IPS-11a (cell line): ENCODE results near the gene ITCH.
"Not testable (repeated sequence)": the region's sequence is repeated elsewhere in the genome, so short reads cannot be mapped to it uniquely, and the experiment has no call there.

Experiments
- H3K4me3 ChIP-seq: one replicate; pipeline ENCODE4 v1.5.1; 2013; ENCODE audit warnings: low read depth, low read length, control low read depth

The ITCH gene

GRCh38 chr20:34449674-34450592 is 86.9 kb downstream of the ITCH start:
- no peak overlapping the region for H3K4me3 ChIP-seq

GRCh38 chr20:34452281-34452982 is 89.4 kb downstream of the ITCH start:
- H3K4me3 ChIP-seq = no peak overlapping the region

- H3K4me3 ChIP-seq = no peak overlapping the region
These were observed 95.6 kb downstream of the ITCH start for GRCh38 chr20:34458631-34459030.

- no peak overlapping the region for H3K4me3 ChIP-seq
These were observed 96.3 kb downstream of the ITCH start for GRCh38 chr20:34459209-34459897.

GRCh38 chr20:34461779-34462087 is 98.7 kb downstream of the ITCH start:
- no peak overlapping the region for H3K4me3 ChIP-seq

- no peak overlapping the region for H3K4me3 ChIP-seq
These were observed 105.9 kb downstream of the ITCH start for GRCh38 chr20:34468951-34469350.

- H3K4me3 ChIP-seq = no peak overlapping the region
These were observed 109.3 kb downstream of the ITCH start for GRCh38 chr20:34472246-34472925.

- no peak overlapping the region for H3K4me3 ChIP-seq
These were observed 110.3 kb downstream of the ITCH start for GRCh38 chr20:34473262-34473883.

GRCh38 chr20:34475979-34476736 is 113.1 kb downstream of the ITCH start:
- H3K4me3 ChIP-seq = no peak overlapping the region

- H3K4me3 ChIP-seq = no peak overlapping the region
These were observed 116.6 kb downstream of the ITCH start for GRCh38 chr20:34479627-34480026.

- H3K4me3 ChIP-seq = not testable (repeated sequence)
These were observed 119.1 kb downstream of the ITCH start for GRCh38 chr20:34482154-34482553.

- not testable (repeated sequence) for H3K4me3 ChIP-seq
These were observed 120.6 kb downstream of the ITCH start for GRCh38 chr20:34483585-34484220.

- no peak overlapping the region for H3K4me3 ChIP-seq
These were observed 122.1 kb downstream of the ITCH start for GRCh38 chr20:34485068-34485634.

GRCh38 chr20:34491226-34491931 is 128.3 kb downstream of the ITCH start:
- H3K4me3 ChIP-seq = no peak overlapping the region

GRCh38 chr20:34491932-34492509 is 128.9 kb downstream of the ITCH start:
- H3K4me3 ChIP-seq = no peak overlapping the region

- H3K4me3 ChIP-seq = no peak overlapping the region
These were observed 130.6 kb downstream of the ITCH start for GRCh38 chr20:34493646-34494045.

- H3K4me3 ChIP-seq = no peak overlapping the region
These were observed 132.2 kb downstream of the ITCH start for GRCh38 chr20:34495307-34495706.

- no peak overlapping the region for H3K4me3 ChIP-seq
These were observed 132.8 kb downstream of the ITCH start for GRCh38 chr20:34495916-34496315.
